NCI-H446 (cell line): ENCODE results near the gene MYH9.
"Not testable (repeated sequence)": the region's sequence is repeated elsewhere in the genome, so short reads cannot be mapped to it uniquely, and the experiment has no call there.

Experiments used
- DNase-seq, 2 experiments: peaks; one replicate each; lab custom pipeline; 2025; lab: John Stamatoyannopoulos, UW

Gene MYH9

GRCh38 chr22:36413022-36413775, 25.4 kb upstream of the MYH9 start:
- no peak for DNase-seq

DNA sequence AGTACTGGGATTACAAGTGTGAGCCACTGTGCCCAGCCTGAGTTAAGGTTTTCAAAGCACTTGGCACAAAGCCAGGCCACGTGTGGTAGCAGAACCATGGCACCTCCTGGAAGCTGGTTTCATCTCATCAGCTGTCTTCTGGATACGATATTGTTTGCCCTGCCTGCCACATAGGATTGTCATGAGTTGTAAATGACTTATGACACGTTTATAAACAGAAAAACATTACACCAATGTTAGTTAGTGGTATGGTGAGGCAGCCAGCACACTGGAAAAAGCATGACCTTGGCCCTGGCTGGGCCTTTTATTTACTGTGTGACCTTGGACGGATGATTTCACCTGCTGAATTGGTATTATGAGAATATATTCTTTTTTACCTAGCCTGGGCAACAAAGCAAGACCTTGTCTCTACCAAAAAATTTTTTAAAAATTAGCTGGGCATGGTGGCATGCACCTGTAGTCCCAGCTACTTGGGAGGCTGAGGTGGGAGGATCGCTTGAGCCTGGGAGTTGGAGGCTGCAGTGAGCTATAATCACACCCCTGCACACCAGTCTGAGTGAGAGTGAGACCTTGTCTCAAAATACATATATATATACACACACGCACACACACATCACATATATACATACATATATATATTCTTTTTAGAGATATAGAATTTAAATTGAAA, 24.0 kb upstream of the MYH9 start:
- DNase-seq, result no peak

GRCh38 chr22:36409911-36410756, 22.4 kb upstream of the MYH9 start:
- no peak for DNase-seq

DNA sequence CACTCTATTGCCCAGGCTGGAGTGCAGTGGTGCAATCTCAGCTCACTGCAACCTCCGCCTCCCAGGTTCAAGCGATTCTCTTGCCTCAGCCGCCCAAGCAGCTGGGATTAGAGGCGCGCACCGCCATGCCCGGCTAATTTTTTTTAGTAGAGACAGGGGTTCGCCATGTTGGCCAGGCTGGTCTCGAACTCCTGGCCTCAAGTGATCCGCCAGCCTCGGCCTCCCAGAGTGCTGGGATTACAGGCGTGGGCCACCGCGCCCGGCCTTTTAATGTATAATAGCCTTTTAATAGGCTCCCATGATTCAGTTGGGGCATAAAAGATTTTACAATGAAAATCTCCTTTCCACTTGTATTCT, 21.8 kb upstream of the MYH9 start:
- not testable (repeated sequence) for DNase-seq

- DNase-seq, result no peak
Observed at GRCh38 chr22:36409056-36409455, 21.3 kb upstream of the MYH9 start.

DNA sequence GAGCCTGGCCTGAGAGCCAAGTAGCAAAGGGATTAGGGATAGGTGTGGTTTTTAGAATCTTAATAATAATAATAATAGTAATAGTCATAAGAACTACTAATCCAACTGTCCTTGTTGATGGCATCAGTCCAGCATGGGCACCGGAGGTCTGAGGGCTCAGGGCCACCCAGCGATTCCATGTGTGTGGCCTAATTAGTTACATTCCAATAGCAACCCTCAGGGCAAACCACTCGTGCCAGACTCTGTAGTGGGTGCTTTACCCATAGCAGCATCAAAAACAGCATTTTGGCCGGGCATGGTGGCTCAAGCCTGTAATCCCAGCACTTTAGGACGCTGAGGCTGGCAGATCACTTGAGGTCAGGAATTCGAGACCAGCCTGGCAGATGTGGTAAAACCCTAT, 19.0 kb upstream of the MYH9 start:
- DNase-seq, result no peak

GRCh38 chr22:36405671-36406538, 18.1 kb upstream of the MYH9 start:
- DNase-seq, result no peak

DNA sequence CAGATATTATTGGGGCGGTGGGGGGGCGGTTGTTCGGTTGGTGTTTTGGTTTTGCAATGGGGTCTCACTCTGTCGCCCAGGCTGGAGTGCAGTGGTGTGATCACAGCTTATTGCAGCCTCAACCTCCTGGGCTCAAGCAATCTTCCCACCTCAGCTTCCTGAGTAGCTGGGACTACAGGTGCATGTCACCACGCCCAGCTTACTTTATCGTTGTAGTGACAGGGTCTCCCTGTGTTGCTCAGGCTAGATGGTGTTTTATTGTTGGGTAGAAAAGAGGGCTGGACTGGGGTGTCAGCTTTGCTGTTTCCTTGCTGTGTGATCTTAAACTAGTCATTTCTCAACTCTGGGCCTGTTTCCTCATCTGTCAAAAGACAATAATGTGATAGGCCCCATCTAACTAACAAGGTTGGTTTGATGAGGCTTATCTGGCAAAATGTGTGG, 17.5 kb upstream of the MYH9 start:
- no peak for DNase-seq

DNA sequence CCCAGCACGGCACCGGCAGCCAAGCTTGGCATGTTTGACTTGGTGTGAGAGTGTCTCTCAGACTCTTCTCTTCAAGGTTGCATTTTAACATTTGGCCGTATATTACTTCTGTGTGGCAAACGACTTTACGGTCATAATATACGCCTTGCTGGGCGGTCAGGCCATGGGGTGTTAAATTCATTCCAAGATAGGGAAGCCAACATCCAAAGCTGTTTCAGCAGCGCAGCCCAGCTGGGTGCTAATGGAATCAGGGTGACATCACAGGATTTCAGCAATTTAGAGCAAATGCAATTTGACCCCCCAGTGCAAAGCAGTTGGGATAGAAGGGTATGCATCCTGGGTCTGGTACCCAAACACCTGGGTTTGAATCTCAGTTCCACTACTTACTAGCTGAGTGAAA, 16.7 kb upstream of the MYH9 start:
- no peak for DNase-seq

- DNase-seq, result no peak
Observed at GRCh38 chr22:36399472-36399778, 11.7 kb upstream of the MYH9 start.

DNA sequence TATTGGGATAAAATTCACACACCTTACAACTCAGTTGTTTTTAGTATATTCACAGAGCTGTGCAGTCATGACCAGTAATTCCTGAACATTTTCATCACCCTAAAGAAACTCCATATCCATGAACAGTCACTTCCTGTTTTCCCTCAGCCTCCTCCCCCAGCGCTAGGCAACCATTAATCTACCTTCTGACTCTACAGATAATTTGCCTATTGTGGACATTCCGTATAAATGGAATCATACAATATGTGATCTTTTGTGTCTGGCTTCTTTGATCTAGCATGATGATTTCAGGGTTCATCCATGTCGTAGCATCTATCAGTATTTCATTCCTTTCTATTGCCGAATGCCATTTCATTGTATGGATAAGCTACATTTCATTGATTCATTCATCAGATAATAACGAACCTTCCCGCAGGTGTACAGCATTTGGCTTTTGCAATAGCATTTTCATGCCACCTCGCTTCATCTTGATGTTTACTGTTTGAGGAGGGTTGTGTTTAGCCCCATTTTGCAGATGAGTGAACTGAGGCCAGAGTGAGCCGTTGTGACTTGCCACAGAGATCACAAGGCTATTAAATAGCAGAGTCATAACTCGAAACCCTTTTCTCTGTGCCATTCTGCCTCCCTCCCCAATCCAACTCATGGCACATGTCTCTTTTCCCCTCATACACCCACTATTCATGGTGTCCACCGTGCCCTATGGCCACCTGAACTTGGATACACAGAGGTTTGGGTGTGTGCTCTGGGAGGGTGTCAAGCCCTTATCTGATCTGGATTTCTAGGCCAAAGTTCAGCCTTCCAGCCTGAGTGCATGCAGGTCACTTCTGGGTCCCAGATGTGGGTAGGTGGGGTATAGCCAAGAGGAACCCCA, 11.1 kb upstream of the MYH9 start:
- no peak for DNase-seq

DNA sequence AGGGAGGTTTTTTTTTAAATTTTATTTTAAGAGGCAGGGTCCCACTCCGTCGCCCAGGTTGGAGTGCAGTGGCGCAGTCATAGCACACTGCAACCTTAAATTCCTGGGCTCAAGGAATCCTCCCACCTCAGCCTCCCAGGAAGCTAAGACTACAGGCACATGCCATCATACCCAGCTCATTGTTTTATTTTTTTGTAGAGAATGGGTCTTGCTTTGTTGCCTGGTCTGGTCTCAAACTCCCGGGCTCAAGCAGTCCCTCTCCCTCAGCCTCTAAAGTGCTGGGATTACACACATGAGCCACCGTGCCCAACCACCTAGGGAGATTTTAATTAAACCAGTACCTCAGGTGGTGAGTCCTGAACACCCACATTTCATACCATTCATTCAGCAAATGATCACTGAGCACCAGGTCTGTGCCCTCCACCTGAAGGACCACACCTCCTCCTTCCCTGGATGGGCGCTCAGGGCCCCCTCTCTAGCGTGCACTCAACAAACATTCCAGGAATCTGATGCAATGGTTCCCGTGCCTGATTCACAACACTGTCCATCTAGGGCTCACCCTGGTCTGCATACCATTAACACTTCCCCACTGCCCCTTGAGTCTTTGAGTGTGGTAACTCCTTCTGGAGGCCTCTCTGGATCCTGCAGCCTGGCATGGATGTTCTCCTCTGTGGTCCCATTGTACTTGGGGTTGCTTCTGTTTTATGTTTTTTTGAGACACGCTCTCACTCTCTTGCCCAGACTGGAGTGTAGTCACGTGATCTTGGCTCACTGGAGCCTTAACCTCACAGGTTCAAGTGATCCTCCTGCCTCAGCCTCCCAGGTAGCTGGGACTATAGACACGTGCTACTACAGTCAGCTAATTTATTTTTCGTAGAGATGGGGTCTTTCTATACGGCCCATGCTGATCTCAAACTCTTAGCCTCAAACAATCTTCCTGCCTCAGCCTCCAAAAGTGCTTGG, 9.6 kb upstream of the MYH9 start:
- no peak for DNase-seq

- DNase-seq, result no peak
Observed at GRCh38 chr22:36395915-36396314, 8.1 kb upstream of the MYH9 start.

GRCh38 chr22:36395055-36395849, 7.5 kb upstream of the MYH9 start:
- DNase-seq, result no peak

DNA sequence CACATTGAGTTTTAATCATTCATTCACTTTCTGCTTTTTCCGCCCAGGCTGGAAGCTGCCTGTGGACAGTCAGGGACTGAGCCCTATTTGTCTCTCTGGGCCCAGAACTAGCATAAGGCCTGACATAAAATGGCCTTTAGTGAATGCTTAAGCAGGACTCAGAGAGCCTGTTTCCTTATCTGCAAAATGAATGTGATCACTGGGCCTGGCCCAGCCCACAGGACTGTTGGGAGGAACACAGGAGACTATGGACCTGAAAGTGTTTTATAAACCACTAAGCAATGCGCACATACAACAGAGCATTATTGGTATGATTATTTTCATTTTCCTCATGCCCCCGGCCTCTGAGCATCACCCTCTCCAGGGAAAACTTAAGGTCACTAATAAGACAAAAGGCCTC, 3.9 kb upstream of the MYH9 start:
- no peak for DNase-seq

DNA sequence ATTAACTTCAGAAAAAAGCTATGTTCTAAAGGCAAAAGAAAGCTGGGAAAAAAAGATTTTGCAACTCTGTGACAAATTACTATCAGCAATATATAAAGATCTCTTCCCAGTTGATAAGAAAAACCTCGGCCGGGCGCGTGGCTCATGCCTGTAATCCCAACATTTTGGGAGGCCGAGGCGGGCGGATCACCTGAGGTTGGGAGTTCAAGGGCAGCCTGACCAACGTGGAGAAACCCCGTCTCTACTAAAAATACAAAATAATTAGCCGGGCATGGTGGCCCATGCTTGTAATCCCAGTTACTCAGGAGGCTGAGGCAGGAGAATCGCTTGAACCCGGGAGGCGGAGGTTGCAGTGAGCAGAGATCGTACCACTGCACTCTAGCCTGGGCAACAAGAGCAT, 1.4 kb upstream of the MYH9 start:
- DNase-seq, result not testable (repeated sequence)

DNA sequence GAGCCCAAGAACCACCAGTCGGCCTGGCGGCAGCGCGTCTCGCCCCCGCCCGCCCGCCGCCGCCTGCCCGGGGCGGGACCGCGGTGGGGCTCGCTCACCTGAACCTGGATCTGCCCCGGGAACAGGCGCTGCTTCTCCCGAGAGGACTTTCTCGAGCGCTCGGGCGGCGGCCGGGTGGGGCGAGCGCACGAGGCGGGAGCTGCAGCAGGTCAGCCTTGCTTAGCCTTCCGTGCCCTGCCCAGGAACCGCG, 133 bp downstream of the MYH9 start:
- no peak for DNase-seq

DNA sequence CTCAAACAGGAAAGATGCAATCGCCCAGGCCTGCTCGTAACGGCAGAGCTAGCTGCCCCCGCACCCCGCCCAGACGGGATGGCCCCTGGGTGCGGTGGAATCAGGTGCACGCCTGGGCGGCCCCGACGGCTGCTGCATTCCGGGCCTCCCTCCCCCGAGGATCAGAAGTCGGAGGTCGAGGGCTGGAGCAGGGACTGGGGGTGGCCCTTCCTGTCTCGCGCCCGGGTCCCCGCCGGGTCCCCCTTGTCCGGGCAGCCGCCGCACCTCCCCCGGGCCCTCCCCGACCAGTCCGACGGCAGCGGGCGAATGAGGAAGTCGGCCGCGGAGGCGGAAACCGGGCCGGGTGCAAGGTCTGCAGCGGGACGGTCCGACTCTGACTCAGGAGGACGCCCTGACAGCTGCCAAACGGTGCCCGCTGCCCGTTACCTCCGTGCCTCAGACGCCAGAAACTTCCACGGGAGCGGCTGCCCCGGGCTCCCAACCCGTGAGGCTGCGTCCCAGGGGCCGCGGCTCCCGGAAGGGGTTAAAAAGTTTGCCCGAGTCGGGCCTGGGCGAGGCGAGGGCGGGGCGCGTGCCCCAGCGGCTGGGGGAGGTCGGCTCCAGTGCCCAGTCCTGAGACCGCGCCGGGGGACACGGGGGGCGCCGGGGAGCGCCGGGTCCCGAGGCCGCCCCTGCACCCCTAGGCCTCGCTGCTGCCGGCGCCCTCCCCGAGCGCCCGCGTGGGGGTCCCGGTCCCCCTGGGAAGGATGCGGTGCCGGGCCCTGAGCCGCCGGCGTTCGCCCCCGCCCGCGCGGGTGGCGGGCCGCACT, 663 bp downstream of the MYH9 start:
- DNase-seq, result no peak
